GM19372 (cell line): ENCODE measurements around the gene RBPMS2.
"Not testable (repeated sequence)": the region's sequence is repeated elsewhere in the genome, so short reads cannot be mapped to it uniquely, and the experiment has no call there.

Source experiments
- ATAC-seq: cut with Tn5 transposase; IDR thresholded peaks from one replicate; pipeline ENCODE4 v1.9.1; 2021; ENCODE audit warnings: mild to moderate bottlenecking, low read depth, moderate library complexity; ENCODE audit not compliant: unreplicated experiment

Gene RBPMS2

GRCh38 chr15:64775551-64776401 is at the start of gene RBPMS2:
TSS of gene RBPMS2 (minus strand) at chr15:64775589. CDS start at chr15:64775319, 270 bp downstream.
- no peak for ATAC-seq

DNA sequence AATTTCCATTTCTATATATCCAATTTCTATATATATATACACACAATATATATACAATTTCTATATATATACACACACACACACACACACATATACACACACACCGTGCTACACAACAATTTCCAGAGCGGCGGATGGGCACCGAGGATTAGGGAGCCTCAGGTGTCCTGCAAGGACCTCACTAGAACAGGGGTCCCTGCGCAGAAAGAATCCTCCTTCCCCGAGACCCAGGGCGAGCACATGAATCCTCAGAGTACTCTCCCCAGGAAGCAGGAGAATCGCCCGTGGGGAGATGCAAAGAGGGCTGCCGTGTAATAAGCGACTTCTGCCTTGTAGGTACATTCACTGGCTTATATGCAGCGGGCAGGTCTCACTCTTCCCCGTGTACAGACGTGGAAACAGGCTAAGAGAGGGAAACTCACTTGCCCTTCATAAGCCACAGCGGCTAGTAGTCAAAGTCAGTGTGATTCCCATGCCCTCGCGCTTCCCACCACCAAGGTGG is 49.6 kb upstream of the RBPMS2 start:
- no peak for ATAC-seq

GRCh38 chr15:64816452-64816851 is 41.1 kb upstream of the RBPMS2 start:
- ATAC-seq: no peak

- ATAC-seq: not testable (repeated sequence)
Observed at GRCh38 chr15:64814965-64815364, 39.6 kb upstream of the RBPMS2 start.

- not testable (repeated sequence) for ATAC-seq
Observed at GRCh38 chr15:64814283-64814682, 38.9 kb upstream of the RBPMS2 start.

GRCh38 chr15:64813075-64813474 is 37.7 kb upstream of the RBPMS2 start:
- ATAC-seq: no peak

DNA sequence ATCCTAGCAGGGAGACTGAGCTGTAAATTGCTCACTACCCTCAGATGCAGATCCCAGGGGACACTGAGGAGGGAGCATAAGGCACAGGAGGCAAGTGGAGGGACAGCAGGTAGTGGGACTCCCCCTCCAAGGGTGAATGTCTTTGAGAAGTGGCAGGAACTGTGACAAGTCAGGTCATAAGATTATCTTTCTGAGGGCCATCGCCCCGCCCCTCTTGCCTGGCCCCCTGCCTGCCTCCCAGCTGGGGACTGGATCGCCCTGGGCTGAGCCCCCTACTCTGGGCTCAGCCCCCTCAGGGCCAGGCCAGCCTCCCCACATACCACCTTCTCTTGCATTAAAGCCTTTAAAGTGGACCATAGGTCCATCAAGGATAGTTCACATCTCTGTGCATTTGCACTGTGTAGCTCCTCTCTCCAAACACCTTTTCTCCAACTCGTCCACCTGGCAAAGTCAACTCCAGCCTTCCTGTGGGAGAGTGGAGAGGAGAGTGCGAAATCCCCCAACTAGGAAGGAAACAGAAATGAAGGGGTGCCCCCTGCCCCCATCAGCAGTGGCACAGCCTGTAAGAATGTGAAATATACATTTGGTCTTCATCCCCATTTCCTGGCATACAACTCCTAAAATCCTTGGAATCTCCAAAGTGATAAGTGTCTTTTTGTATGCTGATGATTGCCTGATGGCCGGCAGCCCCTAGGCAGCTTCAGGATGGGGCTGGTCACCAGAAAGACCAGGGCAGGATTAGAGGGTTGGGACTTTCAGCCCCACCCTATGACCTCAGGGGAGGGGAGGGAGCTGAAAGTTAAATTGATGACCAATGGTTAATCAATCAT is 35.3 kb upstream of the RBPMS2 start:
- no peak for ATAC-seq

DNA sequence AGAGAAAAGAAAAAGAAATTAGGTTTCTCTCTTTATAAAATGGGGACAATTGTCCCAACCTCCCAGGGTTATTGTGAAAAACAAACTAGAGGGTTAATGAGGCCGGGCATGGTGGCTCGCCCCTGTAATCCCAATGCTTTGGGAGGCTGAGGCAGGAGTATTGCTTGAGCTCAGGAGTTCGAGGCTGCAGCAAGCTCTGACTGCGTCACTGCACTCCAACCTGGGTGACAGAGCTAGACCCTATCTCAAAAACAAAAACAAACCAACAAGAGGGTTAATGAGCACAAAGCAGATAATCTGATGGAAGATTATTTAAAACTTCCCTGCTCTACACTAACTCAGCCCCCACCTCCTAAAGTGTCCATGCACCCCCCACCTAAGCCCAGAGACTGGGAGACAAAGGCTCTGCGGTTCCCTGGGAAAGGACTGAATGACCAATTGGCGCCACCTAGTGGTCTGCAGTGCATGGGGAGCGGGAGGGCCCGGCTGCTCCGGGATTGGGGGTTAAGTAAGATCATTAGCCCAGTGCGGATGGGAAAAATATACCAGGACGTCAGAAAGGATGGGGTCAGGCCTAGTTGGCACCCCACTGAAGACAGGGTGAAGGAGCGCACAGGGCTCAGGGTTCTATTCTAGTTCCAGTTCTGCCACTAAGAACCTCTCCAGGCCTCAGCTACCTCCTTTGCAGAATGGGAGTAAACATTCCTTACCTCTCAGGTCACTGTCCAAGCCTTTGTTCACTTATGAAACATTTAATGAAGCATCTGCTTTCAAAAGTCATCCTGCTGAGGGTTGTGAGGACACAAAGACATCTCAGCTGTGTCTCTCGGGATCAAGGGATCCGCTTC is 34.5 kb upstream of the RBPMS2 start:
- ATAC-seq: no peak

- ATAC-seq: no peak
Observed at GRCh38 chr15:64808785-64809453, 33.5 kb upstream of the RBPMS2 start.

GRCh38 chr15:64807751-64808222 is 32.4 kb upstream of the RBPMS2 start:
- no peak for ATAC-seq

GRCh38 chr15:64807051-64807749 is 31.8 kb upstream of the RBPMS2 start:
- ATAC-seq: no peak

DNA sequence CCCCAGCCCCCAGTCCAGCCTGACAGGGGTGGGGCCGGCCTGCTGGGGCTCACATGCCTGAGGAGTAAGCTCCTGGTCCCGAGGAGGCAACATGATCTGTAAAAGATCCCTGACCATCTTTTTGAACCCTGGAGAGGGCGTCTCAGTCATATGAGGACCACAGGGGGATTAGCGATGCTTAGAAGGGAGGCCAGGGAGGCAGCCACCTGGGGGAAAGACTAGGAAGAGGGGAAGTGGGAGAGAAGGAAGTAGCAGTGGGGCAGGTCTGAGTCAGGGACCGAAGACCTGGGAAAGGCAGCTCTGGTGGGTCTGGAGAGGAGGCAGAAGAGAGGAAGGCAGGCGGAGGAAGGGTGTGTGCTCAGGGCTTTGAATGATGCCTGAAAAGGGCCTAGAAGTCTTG is 31.1 kb upstream of the RBPMS2 start:
- no peak for ATAC-seq

DNA sequence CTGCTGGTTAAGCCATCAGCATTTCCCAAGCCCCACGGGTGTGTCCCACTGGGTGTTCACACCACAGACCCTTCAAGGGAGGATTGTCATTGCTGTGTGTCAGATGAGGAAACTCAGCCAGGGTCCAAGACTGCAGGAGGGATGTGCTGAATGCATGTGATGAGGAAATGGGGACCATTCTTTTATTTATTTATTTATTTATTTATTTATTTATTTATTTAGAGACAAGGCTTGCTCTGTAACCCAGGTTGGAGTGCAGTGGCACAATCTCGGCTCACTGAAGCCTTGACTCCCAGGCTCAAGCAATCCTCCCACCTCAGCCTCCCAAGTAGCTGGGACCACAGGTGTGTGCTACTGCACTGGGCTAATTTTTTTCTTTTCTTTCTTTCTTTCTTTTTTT is 29.2 kb upstream of the RBPMS2 start:
- ATAC-seq: no peak

DNA sequence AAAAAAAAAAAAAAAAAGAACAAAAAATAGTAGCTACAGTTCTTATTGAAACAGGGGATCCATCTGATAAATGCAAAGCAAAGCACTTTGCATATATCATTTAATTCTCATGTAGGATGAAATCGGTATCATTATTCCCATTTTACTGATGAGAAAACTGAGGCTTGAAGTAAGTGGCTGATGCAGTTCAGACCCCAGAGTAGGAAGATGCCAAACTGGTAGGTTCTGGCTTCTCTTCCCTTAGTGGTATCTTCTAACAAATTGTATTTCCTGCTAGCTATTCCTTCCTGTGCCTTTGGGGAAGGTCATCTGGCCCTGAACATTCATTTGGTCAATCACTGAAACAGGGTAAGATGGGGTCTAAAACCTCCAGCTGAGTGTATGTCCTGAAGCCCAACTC is 28.1 kb upstream of the RBPMS2 start:
- ATAC-seq: no peak

DNA sequence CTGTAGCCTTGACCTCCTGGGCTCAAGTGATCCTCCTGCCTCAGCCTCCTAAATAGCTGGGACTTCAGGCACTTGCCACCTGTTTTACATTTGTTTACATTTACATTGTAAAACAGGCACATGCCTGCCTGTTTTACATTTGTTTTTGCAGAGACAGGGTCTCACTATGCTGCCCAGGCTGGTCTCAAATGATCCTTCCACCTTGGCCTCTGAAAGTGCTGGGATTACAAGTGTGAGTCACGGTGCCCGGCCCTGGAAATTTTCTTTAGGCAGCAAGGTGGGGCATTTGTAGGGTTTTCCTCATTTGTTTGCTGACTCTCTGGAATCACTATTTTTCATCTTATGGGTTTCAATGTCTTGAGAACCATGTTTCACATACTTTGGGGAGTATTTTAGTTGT is 25.1 kb upstream of the RBPMS2 start:
- no peak for ATAC-seq

DNA sequence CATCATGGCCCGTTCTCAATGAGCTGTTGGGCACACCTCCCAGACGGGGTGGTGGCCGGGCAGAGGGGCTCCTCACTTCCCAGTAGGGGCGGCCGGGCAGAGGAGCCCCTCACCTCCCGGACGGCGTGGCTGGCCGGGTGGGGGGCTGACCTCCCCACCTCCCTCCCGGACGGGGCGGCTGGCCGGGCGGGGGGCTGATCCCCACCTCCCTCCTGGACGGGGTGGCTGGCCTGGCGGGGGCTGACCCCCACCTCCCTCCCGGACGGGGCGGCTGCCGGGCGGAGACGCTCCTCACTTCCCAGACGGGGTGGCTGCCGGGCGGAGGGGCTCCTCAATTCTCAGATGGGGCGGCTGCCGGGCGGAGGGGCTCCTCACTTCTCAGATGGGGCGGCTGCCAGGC is 23.5 kb upstream of the RBPMS2 start:
- ATAC-seq: not testable (repeated sequence)

GRCh38 chr15:64795921-64796320 is 20.5 kb upstream of the RBPMS2 start:
- not testable (repeated sequence) for ATAC-seq

DNA sequence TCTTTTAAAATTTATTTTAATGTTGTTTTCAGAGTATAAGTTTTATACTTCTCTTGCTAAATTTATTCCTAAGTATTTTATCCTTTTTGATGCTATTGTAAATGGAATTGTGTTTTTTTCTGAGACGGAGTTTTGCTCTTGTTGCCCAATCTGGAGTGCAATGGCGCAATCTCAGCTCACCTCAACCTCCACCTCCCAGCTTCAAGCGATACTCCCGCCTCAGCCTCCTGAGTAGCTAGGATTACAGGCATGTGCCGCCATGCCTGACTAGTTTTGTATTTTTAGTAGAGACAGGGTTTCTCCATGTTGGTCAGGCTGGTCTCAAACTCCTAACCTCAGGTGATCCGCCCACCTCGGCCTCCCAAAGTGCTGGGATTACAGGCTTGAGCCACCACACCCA is 19.9 kb upstream of the RBPMS2 start:
- ATAC-seq: not testable (repeated sequence)

DNA sequence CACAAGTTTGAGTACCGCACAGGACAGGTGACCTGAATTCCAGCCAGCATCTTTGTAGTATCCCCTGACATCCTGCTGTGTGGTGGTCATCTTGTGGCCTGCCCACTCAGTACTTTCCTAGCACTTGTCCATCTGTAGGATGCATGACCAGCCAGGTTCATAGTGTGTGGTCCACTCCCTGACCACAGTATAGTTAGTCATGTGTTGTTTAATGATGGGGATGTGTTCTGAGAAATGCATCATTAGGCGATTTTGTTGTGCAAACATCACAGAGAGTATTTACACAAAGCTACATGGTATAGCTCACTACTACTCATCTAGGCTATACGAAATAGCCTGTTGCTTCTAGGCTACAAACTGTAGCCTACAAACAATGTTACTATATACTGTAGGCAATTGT is 16.9 kb upstream of the RBPMS2 start:
- no peak for ATAC-seq
